Kasumi-1 (cell line): ENCODE data around the gene MBD3L5.
"Not testable (repeated sequence)": the region's sequence is repeated elsewhere in the genome, so short reads cannot be mapped to it uniquely, and the experiment has no call there.

Experiments used
- DNase-seq, 2 experiments: peaks; one replicate each; lab custom pipeline; 2025; lab: John Stamatoyannopoulos, UW

The MBD3L5 gene

DNA sequence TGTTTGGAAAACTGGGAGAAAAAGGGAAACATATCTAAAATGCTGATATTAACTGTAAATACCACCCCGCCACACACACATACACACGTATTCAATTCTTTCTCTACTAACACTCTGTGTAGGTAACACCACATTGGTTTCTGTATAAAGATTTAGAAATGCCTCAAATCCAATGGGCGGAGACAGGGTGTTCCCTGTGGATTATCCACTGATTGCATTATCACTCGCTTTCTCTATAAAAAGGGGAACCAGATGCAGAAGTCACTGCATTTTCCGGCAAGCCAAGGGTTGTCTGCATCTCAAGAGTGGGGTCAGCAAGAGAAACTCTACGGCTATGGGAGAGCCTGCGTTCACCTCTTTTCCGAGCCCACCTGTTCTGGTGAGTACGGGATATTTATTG, at the start of gene MBD3L5:
Gene MBD3L5 (plus strand): TSS at position 301 of the 400 bp plus-strand sequence. CDS start 34 bp downstream, at position 335.
- not testable (repeated sequence) for DNase-seq

- no peak for DNase-seq
These were observed 46.9 kb upstream of the MBD3L5 start for GRCh38 chr19:6983448-6983847.

DNA sequence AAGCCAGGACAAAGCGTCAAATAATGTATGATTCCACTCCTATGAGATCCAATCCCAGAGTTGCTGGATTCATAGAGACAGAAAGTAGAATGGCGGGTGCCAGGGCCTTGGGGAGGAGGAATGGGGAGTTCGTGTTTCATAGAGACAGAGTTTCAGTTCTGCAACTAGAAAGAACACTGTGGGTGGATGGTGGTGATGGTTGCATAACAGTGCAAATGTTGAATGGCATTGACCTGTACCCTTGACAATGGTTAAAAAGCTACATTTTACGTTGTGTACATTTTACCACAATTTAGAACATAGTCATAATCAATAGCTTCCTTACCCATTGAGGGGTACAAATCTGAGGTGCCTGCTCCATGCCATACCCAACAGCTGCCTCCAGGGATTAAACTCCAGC, 42.5 kb upstream of the MBD3L5 start:
- no peak for DNase-seq

- DNase-seq, result no peak
These were observed 42.1 kb upstream of the MBD3L5 start for GRCh38 chr19:6988257-6988656.

GRCh38 chr19:6995054-6995453, 35.3 kb upstream of the MBD3L5 start:
- DNase-seq, result no peak

DNA sequence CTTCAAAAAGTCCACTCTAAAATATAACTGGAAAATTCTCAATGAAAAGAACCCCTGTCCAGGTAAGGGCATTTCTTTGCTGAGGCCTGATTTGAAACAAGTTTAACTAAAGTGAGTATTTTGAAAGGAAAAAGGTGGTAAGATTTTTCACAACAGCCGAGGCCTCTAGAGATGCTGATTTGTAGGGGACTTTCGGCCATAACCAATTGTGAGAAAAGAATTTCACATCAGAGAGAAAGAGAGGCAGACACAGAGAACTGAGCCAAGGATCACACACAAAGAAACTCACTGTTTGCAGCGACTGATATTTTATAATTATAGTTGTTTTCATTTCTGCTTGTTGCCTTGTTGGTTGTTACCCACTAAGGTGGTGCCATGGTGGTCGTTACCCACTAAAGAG, 33.6 kb upstream of the MBD3L5 start:
- no peak for DNase-seq

GRCh38 chr19:6997679-6998445, 32.5 kb upstream of the MBD3L5 start:
- peak; percentile 19 to 33 for DNase-seq

DNA sequence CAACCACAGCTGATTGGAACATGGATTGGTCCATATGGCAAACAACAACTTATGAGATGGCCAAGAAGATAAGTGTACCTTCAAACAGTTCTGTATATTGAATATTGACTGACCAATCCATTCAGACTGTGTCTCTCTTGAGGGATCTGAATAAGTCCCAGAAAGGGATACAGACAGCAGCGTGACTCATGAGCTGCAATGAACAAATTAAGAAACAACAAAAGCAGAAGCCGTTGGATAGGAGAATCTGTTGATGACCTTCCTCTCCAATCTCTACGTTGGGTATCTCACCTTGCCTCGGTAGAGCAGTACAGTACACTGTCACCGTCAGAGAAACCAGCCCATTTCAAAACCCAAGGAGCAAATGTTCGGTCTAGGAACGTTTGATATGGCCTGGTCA, 30.4 kb upstream of the MBD3L5 start:
- no peak for DNase-seq

DNA sequence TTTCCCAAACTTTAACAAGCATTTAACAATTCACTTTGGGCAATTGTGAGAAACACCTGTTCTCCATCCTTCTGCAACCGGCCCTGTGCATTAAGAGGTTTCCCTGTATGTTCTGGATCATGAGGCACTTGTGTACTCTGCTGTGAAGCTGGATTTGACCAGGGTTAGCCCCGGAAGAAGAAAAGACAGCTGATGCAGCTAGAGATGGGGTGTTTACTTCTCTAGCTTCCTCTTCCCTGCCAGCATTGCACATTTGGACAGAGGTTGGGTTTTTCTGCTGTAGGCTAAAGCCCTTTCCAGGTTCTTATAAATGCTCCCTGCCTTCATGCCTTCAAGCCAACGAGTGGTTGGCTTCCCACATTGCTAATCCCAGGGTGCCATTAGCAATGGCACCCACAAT, 30.0 kb upstream of the MBD3L5 start:
- DNase-seq, result no peak

GRCh38 chr19:7000816-7001215, 29.6 kb upstream of the MBD3L5 start:
- no peak for DNase-seq

DNA sequence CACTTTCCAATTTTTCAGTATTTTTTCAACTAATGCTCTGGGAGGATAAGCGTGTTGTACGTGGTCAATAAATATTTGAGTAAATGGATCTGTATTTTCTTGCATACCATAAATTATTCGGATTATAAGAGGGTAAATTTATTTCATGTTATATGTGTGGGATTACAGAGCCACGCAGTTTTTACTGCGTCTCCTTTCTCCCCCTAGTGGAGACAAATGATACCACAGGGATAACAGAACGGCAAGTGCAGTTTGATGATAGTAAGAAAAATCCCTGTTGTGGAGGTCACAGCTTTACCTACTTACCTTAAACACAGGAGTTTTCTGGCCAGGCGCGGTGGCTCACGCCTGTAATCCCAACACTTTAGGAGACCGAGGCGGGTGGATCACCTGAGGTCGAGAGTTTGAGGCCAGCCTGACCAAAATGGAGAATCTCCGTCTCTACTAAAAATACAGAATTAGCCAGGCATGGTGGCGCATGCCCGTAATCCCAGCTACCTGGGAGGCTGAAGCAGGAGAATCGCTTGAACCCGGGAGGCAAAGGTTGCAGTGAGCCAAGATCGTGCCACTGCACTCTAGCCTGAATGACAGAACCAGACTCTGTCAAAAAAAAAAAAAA, 26.0 kb upstream of the MBD3L5 start:
- DNase-seq, result peak; percentile 22

- DNase-seq, result no peak
These were observed 24.2 kb upstream of the MBD3L5 start for GRCh38 chr19:7006135-7006704.

- peak; percentile 41 to 42 for DNase-seq
These were observed 22.5 kb upstream of the MBD3L5 start for GRCh38 chr19:7007859-7008258.

GRCh38 chr19:7010722-7011593, 19.4 kb upstream of the MBD3L5 start:
- no peak for DNase-seq

DNA sequence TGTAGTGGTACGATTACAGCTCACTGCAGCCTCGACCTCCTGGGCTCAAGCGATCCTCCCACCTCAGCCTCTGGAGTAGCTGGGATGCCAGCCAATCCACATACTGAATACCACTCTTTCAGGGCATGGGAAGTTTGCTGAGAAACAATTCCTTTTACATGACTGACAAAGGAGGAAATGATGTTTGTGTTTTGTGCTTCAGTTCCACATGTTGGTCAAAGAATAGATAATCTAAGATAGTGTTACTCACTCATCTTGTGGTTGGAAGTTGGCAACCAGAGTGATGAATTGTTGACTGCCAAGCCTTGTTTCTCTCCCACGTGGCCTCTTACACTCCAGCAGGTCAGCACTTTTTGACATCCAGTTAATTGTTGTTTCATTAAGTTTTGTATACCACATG, 16.7 kb upstream of the MBD3L5 start:
- DNase-seq, result peak in 1 of 2 experiments; percentile 4

- DNase-seq, result no peak
These were observed 11.6 kb upstream of the MBD3L5 start for GRCh38 chr19:7018828-7019227.

DNA sequence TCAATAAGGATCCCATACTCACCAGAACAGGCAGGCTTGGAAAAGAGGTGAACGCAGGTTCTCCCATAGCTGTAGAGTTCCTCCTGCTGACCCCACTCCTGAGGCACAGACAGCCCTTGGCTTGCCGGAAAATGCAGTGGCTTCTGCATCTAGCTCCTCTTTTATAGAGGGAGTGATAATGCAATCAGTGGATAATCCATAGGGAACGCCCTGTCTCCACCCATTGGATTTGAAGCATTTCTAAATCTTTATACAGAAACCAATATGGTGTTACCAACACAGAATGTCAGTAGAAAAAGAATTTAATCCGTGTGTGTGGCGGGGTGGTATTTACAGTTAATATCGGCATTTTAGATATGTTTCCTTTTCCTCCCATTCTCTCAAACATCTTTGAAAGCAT, 9.0 kb upstream of the MBD3L5 start, which contains the start of gene MBD3L2B:
Gene MBD3L2B (minus strand): TSS at position 101 of the 400 bp plus-strand sequence. CDS start 34 bp downstream, at position 67.
- not testable (repeated sequence) for DNase-seq

DNA sequence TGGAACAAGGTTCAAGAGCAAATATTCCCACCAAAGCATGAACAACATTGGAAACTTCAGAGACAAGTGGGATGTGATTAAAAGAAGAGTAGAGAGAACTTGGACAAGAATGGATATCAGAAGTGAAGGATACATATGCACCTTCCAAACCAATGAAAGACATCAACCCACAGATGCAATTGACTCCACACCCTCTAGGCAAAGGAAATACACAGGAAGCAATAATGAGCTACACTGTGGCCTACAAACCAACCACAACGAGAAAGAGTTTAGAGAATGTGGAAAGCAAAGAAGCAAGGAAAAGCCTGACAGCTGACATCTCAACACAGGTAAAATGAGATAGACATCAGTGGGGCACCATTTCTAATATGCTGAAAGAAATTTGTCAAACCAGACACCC, 1.6 kb upstream of the MBD3L5 start:
- DNase-seq, result not testable (repeated sequence)

DNA sequence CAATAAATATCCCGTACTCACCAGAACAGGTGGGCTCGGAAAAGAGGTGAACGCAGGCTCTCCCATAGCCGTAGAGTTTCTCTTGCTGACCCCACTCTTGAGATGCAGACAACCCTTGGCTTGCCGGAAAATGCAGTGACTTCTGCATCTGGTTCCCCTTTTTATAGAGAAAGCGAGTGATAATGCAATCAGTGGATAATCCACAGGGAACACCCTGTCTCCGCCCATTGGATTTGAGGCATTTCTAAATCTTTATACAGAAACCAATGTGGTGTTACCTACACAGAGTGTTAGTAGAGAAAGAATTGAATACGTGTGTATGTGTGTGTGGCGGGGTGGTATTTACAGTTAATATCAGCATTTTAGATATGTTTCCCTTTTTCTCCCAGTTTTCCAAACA, 9.7 kb downstream of the MBD3L5 start, which contains the start of gene MBD3L4:
Gene MBD3L4 (minus strand): TSS at position 101 of the 400 bp plus-strand sequence. CDS start 35 bp downstream, at position 66.
- not testable (repeated sequence) for DNase-seq

- DNase-seq, result not testable (repeated sequence)
These were observed 11.2 kb downstream of the MBD3L5 start for GRCh38 chr19:7041563-7041962.

GRCh38 chr19:7049021-7049420, 18.6 kb downstream of the MBD3L5 start, which contains the start of gene MBD3L2:
Gene MBD3L2, plus strand, starts transcription at chr19:7049321. Its CDS starts 53 bp downstream, at chr19:7049374.
- DNase-seq, result not testable (repeated sequence)

DNA sequence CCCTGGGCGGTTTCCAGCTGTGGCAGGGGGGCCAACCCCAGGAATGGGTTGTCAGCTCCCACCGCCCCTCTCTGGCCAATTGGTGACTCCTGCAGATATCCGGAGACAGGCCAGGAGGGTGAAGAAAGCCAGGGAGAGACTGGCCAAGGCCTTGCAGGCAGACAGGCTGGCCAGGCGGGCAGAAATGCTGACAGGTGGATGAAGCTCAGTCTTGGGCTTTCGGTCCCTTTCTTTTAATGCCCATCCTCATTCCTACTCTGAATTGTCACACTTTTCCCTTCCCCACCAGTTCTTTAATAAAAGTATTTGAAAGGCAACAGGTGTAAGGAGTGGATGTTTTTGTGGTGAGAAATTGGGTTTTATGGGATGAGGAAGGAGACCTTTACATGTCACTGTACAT, 21.0 kb downstream of the MBD3L5 start:
- not testable (repeated sequence) for DNase-seq
